IMR-90 (cell line): ENCODE measurements around the gene CEP128. TPM values are rescaled to one million over a fixed set of nuclear protein-coding genes. Genes with fewer than 3 reads are reported as not detected.

ENCODE experiments used
- ATAC-seq: fragments of 200-7000 bp; cut with Tn5 transposase; 2 replicates; pipeline ENCODE4 v1.9.1; 2020; ENCODE audit warnings: low read depth, mild to moderate bottlenecking, moderate library complexity
- BruUV-seq: library from RNA; stranded (reverse); fragments of 400-500 nt; replicated peaks from 2 replicates; lab custom pipeline; 2021; lab: Mats Ljungman, UMichigan
- CTCF ChIA-PET: fragments of 300-600 bp; formaldehyde crosslinking; extraction: SDS; loops from one replicate; lab custom pipeline; 2021; ENCODE audit warnings: antibody characterized with exemption; lab: Yijun Ruan, JAX
- POLR2A ChIA-PET: fragments of 300-600 bp; sonication (Branson Sonifier 250); formaldehyde crosslinking; loops from one replicate; lab custom pipeline; 2022; ENCODE audit warnings: antibody characterized with exemption; ENCODE audit not compliant: unreplicated experiment; lab: Charles Lee
- DNase-seq: peaks from one replicate; pipeline ENCODE4 v3.0.0; 2013
- H2AFZ ChIP-seq: replicated peaks from 2 replicates; pipeline ENCODE3; 2013; ENCODE audit warnings: low read length, mild to moderate bottlenecking; ENCODE audit not compliant: poor library complexity
- H2AK5ac ChIP-seq: 2 replicates; pipeline ENCODE4 v1.6.1; 2013; ENCODE audit warnings: low read depth, low read length, inconsistent platforms
- H2AK9ac ChIP-seq: replicated peaks from 2 replicates; pipeline ENCODE3; 2013; ENCODE audit warnings: mild to moderate bottlenecking, low read depth, low read length, moderate library complexity; ENCODE audit not compliant: poor library complexity
- H2BK120ac ChIP-seq: 2 replicates; pipeline ENCODE4 v1.6.1; 2013; ENCODE audit warnings: low read depth, low read length, inconsistent platforms
- H2BK15ac ChIP-seq: 3 replicates; pipeline ENCODE4 v1.6.1; 2013; ENCODE audit warnings: low read depth, low read length, inconsistent platforms
- H2BK20ac ChIP-seq: 2 replicates; pipeline ENCODE4 v1.6.1; 2013; ENCODE audit warnings: low read depth, mild to moderate bottlenecking, inconsistent platforms, low read length, moderate library complexity
- H2BK5ac ChIP-seq: 2 replicates; pipeline ENCODE4 v1.6.1; 2013; ENCODE audit warnings: mild to moderate bottlenecking, low read depth, low read length, inconsistent platforms; ENCODE audit not compliant: poor library complexity, severe bottlenecking
- H3K14ac ChIP-seq: replicated peaks from 2 replicates; pipeline ENCODE4 v1.6.1; 2013; ENCODE audit warnings: low read depth, low read length, inconsistent platforms
- H3K18ac ChIP-seq: 2 replicates; pipeline ENCODE4 v1.6.1; 2013; ENCODE audit warnings: low read depth, low read length, control low read depth
- H3K23ac ChIP-seq: 2 replicates; pipeline ENCODE4 v1.6.1; 2013; ENCODE audit warnings: low read depth, low read length, inconsistent platforms
- H3K27ac ChIP-seq: 2 replicates; pipeline ENCODE4 v1.5.1; 2013; ENCODE audit warnings: mild to moderate bottlenecking, control low read depth, low read length; ENCODE audit not compliant: insufficient read depth
- H3K27me3 ChIP-seq: 2 replicates; pipeline ENCODE4 v1.6.1; 2013; ENCODE audit warnings: low read length; ENCODE audit not compliant: control insufficient read depth, insufficient read depth
- H3K36me3 ChIP-seq: 2 replicates; pipeline ENCODE4 v1.6.1; 2013; ENCODE audit warnings: low read length, mixed read lengths; ENCODE audit not compliant: control insufficient read depth, insufficient read depth
- H3K4ac ChIP-seq: 2 replicates; pipeline ENCODE4 v1.6.1; 2013; ENCODE audit warnings: low read depth, low read length, inconsistent platforms
- H3K4me1 ChIP-seq: 2 replicates; pipeline ENCODE4 v1.6.1; 2013; ENCODE audit warnings: low read length, mixed read lengths; ENCODE audit not compliant: control insufficient read depth, insufficient read depth
- H3K4me2 ChIP-seq: 2 replicates; pipeline ENCODE4 v1.6.1; 2013; ENCODE audit warnings: low read depth, mild to moderate bottlenecking, control low read depth, low read length, moderate library complexity
- H3K4me3 ChIP-seq: 2 replicates; pipeline ENCODE4 v1.5.1; 2013; ENCODE audit warnings: low read depth, mild to moderate bottlenecking, control low read depth, low read length, moderate library complexity; ENCODE audit not compliant: insufficient read depth
- H3K56ac ChIP-seq: 2 replicates; pipeline ENCODE4 v1.6.1; 2013; ENCODE audit warnings: low read length, inconsistent platforms; ENCODE audit not compliant: insufficient read depth; ENCODE audit errors: extremely low read depth
- H3K79me1 ChIP-seq, 2 experiments: 2 replicates each; pipeline ENCODE4 v1.6.1; 2013; ENCODE audit warnings: low read length in 2 of 2, inconsistent platforms in 1 of 2, low read depth in 1 of 2
- H3K9ac ChIP-seq: 2 replicates; pipeline ENCODE4 v1.6.1; 2013; ENCODE audit warnings: low read depth, low read length, control low read depth
- H3K9me1 ChIP-seq: 2 replicates; pipeline ENCODE4 v1.6.1; 2013; ENCODE audit warnings: low read length, inconsistent platforms; ENCODE audit not compliant: insufficient read depth
- H3K9me3 ChIP-seq: 2 replicates; pipeline ENCODE4 v1.6.1; 2013; ENCODE audit warnings: low read length; ENCODE audit not compliant: control insufficient read depth, insufficient read depth
- H4K20me1 ChIP-seq: 2 replicates; pipeline ENCODE4 v1.6.1; 2013; ENCODE audit warnings: low read length, inconsistent platforms; ENCODE audit not compliant: insufficient read depth
- H4K5ac ChIP-seq: 2 replicates; pipeline ENCODE4 v1.6.1; 2013; ENCODE audit warnings: mild to moderate bottlenecking, low read depth, low read length, control low read depth
- H4K8ac ChIP-seq, 2 experiments: 2 replicates each; pipeline ENCODE4 v1.6.1; 2013; ENCODE audit warnings: low read depth in 2 of 2, low read length in 2 of 2, control low read depth in 1 of 2, inconsistent platforms in 1 of 2
- H4K91ac ChIP-seq: 2 replicates; pipeline ENCODE4 v1.6.1; 2013; ENCODE audit warnings: low read depth, low read length, inconsistent platforms; ENCODE audit not compliant: insufficient read depth
- CEBPB ChIP-seq: IDR thresholded peaks from 2 replicates; pipeline ENCODE4 v1.6.1; 2012; ENCODE audit warnings: low read depth, low read length, improper control_type of control experiment
- FOS ChIP-seq: fragments of 150-350 bp; IDR thresholded peaks from 2 replicates; pipeline ENCODE4 v1.6.1; 2016; ENCODE audit warnings: low read depth, low read length
- MAZ ChIP-seq: IDR thresholded peaks from 2 replicates; pipeline ENCODE4 v1.6.1; 2012; ENCODE audit warnings: low read depth, mild to moderate bottlenecking, low read length, improper control_type of control experiment, moderate library complexity, borderline replicate concordance
- POLR2A ChIP-seq: IDR thresholded peaks from 2 replicates; pipeline ENCODE4 v1.6.1; 2012; ENCODE audit warnings: mild to moderate bottlenecking, low read depth, low read length
- RFX5 ChIP-seq: IDR thresholded peaks from 2 replicates; pipeline ENCODE4 v1.8.0; 2012; ENCODE audit warnings: low read depth, mild to moderate bottlenecking, low read length, moderate library complexity
- WGBS, 2 experiments: methylation state at CpG; one replicate each; pipeline versions ENCODE4 v1.1.5 to v1.1.7; 2013; ENCODE audit warnings: missing lambda C conversion rate in 2 of 2; ENCODE audit not compliant: insufficient read length in 1 of 2; ENCODE audit errors: extremely low coverage in 2 of 2; 5-methylcytosine and 5-hydroxymethylcytosine counted together
- dilution Hi-C: fragments of 300-500 bp; cut with HindIII; formaldehyde crosslinking; loops from one replicate; pipeline ENCODE4 v1.14.3; 2018; ENCODE audit warnings: low sequenced_read_pairs; ENCODE audit not compliant: unreplicated experiment
- in situ Hi-C: fragments of 300-500 bp; cut with MboI; formaldehyde crosslinking; loops from 3 replicates; pipeline ENCODE4 v1.14.3; 2019; ENCODE audit warnings: low sequenced_read_pairs, inconsistent platforms, mixed read lengths
- intact Hi-C: fragments of 100-400 bp; cut with micrococcal nuclease; formaldehyde crosslinking; loops from 2 replicates; pipeline ENCODE4 v1.10.0; 2022
- polyA plus RNA-seq, 3 experiments: library from polyadenylated mRNA; depleted of rRNA; stranded (reverse); fragments of >200 nt; gene quantifications; 2 replicates each; pipeline ENCODE4 v1.2.3, GENCODE V29; 2012; ENCODE audit warnings: low replicate concordance in 1 of 3
- total RNA-seq: library from RNA; depleted of rRNA; stranded (reverse); fragments of >200 nt; gene quantifications from 2 replicates; pipeline ENCODE4 v1.2.3, GENCODE V29; 2012
- TF ChIP-seq, protein P1 (sequence below): fragments of 150-350 bp; IDR thresholded peaks from 2 replicates; pipeline ENCODE4 v1.6.1; 2016; ENCODE audit warnings: low read depth, mild to moderate bottlenecking, low read length, moderate library complexity, borderline replicate concordance

Gene CEP128
- total and polyA plus RNA-seq, 2 of the 4 experiments (the other 2 are of a cell fraction), result 1.9 to 5.7 TPM

DNA sequence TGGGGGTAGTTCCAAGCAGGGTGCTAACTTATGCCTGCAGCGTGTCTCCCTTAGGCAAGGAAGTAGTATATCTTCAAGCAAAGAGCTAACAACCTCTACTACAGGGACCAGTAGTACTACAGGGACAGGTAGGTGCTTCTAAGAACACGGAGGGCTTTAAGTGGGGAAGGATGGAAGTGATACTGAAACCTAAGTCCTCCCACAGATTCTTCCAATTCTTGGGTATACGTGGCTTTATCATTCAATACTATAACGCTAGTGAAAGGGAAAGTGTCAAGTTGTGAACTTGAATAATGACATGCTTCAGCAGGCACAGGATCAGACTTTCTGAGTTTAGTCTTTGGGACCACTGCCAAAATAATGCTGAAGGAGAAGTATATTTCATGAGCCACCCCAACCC lies 241.7 kb downstream of the CEP128 start:
- ATAC-seq (no peak), DNase-seq (no peak)
- H3K14ac ChIP-seq, result no peak overlapping the region
- no peak overlapping the region for H3K56ac ChIP-seq
- intact Hi-C loops, result loop anchor here (2.0 kb wide), 1 partner anchor 53 kb away; no protein-coding TSS in a partner anchor
- no peaks in the 10 kb centered on the region for H3K27me3 ChIP-seq
- no peak overlapping the region for H2BK5ac ChIP-seq
- CTCF ChIA-PET, result no interaction called here
- H4K91ac ChIP-seq, result no peak overlapping the region
- no peak overlapping the region for H3K18ac ChIP-seq
- no peak overlapping the region for H4K5ac ChIP-seq
- no peak overlapping the region for H2BK15ac ChIP-seq
- no peaks in the 10 kb centered on the region for H4K20me1 ChIP-seq
- no peak overlapping the region for H2BK120ac ChIP-seq
- H4K8ac ChIP-seq, result no peak overlapping the region
- H3K27ac ChIP-seq, result no peak overlapping the region
- POLR2A ChIA-PET, result no interaction called here
- dilution Hi-C loops, result no loop called here
- H3K23ac ChIP-seq, result no peak overlapping the region
- no peak overlapping the region for H3K4me2 ChIP-seq
- in situ Hi-C loops, result no loop called here
- no peak overlapping the region for H2BK20ac ChIP-seq
- H2AK9ac ChIP-seq, result no peak overlapping the region
- H3K4me3 ChIP-seq, result no peak overlapping the region
- H3K79me1 ChIP-seq, result no peaks in the 10 kb centered on the region
- no peak overlapping the region for H2AK5ac ChIP-seq
- TF ChIP-seq MAZ, result no peak
- no peak for TF ChIP-seq FOS
- TF ChIP-seq, protein P1, sequence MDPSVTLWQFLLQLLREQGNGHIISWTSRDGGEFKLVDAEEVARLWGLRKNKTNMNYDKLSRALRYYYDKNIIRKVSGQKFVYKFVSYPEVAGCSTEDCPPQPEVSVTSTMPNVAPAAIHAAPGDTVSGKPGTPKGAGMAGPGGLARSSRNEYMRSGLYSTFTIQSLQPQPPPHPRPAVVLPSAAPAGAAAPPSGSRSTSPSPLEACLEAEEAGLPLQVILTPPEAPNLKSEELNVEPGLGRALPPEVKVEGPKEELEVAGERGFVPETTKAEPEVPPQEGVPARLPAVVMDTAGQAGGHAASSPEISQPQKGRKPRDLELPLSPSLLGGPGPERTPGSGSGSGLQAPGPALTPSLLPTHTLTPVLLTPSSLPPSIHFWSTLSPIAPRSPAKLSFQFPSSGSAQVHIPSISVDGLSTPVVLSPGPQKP, result no peak
- no peak for TF ChIP-seq POLR2A
- TF ChIP-seq CEBPB, result no peak
- no peak for TF ChIP-seq RFX5
- WGBS, 2 experiments, result no CpG with 5 or more reads among the region's 4 CpGs
- H3K9me1 ChIP-seq, result 0 out of 2 replicates have a peak, but pooled peaks cover 3% of the 10 kb centered on the region
- H3K36me3 ChIP-seq, result no peaks in the 10 kb centered on the region
- H3K4me1 ChIP-seq, result no peaks in the 10 kb centered on the region
- H3K4ac ChIP-seq, result no peak overlapping the region
- no peak overlapping the region for H2AFZ ChIP-seq
- H3K9ac ChIP-seq, result no peak overlapping the region
- no peaks in the 10 kb centered on the region for H3K9me3 ChIP-seq
- BruUV-seq, result no TSS peak
